GM21619 (cell line): ENCODE data around the gene CD300C.
"Not testable (repeated sequence)": the region's sequence is repeated elsewhere in the genome, so short reads cannot be mapped to it uniquely, and the experiment has no call there.

Experiments
- ATAC-seq: cut with Tn5 transposase; IDR thresholded peaks from one replicate; pipeline ENCODE4 v1.9.1; 2021; ENCODE audit not compliant: unreplicated experiment

CD300C gene

GRCh38 chr17:74563358-74563757, 17.4 kb upstream of the CD300C start:
- no peak for ATAC-seq

- ATAC-seq: no peak
These were observed 15.7 kb upstream of the CD300C start for GRCh38 chr17:74561586-74561985.

GRCh38 chr17:74558882-74559519, 13.1 kb upstream of the CD300C start:
- no peak for ATAC-seq

GRCh38 chr17:74558402-74558801, 12.5 kb upstream of the CD300C start:
- not testable (repeated sequence) for ATAC-seq

GRCh38 chr17:74555427-74555940, 9.6 kb upstream of the CD300C start:
- no peak for ATAC-seq

GRCh38 chr17:74554909-74555308, 9.0 kb upstream of the CD300C start:
- no peak for ATAC-seq

- no peak for ATAC-seq
These were observed 6.1 kb upstream of the CD300C start for GRCh38 chr17:74552037-74552436.

GRCh38 chr17:74550602-74551001, 4.7 kb upstream of the CD300C start:
- ATAC-seq: no peak

- ATAC-seq: no peak
These were observed 3.4 kb upstream of the CD300C start for GRCh38 chr17:74549343-74549742.

GRCh38 chr17:74547736-74548135, 1.8 kb upstream of the CD300C start:
- ATAC-seq: no peak

- ATAC-seq: no peak
These were observed 1.3 kb upstream of the CD300C start for GRCh38 chr17:74547264-74547663.

GRCh38 chr17:74546586-74546985, 671 bp upstream of the CD300C start:
- ATAC-seq: no peak

GRCh38 chr17:74544991-74545842, 698 bp downstream of the CD300C start:
- ATAC-seq: no peak

GRCh38 chr17:74543891-74544760, 1.8 kb downstream of the CD300C start:
- ATAC-seq: no peak

GRCh38 chr17:74543406-74543805, 2.5 kb downstream of the CD300C start:
- no peak for ATAC-seq

GRCh38 chr17:74542727-74543383, 3.1 kb downstream of the CD300C start:
- ATAC-seq: no peak

GRCh38 chr17:74542166-74542565, 3.7 kb downstream of the CD300C start:
- no peak for ATAC-seq

- no peak for ATAC-seq
These were observed 4.5 kb downstream of the CD300C start for GRCh38 chr17:74541176-74542111.

GRCh38 chr17:74539281-74539820, 6.6 kb downstream of the CD300C start:
- no peak for ATAC-seq
